KBM-7 (cell line): ENCODE data around the gene ZC3HAV1L.
"Not testable (repeated sequence)": the region's sequence is repeated elsewhere in the genome, so short reads cannot be mapped to it uniquely, and the experiment has no call there.

ENCODE experiments used
- DNase-seq: peaks from one replicate; pipeline ENCODE4 v3.0.0-alpha.2; 2015
- in situ Hi-C: fragments of 300-500 bp; cut with MboI; formaldehyde crosslinking; loops from 2 replicates; pipeline ENCODE4 v1.14.3; 2020; ENCODE audit warnings: low sequenced_read_pairs, low pct_unique_long_range_greater_than_20kb, mixed read lengths

The ZC3HAV1L gene, protein sequence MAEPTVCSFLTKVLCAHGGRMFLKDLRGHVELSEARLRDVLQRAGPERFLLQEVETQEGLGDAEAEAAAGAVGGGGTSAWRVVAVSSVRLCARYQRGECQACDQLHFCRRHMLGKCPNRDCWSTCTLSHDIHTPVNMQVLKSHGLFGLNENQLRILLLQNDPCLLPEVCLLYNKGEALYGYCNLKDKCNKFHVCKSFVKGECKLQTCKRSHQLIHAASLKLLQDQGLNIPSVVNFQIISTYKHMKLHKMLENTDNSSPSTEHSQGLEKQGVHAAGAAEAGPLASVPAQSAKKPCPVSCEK

DNA sequence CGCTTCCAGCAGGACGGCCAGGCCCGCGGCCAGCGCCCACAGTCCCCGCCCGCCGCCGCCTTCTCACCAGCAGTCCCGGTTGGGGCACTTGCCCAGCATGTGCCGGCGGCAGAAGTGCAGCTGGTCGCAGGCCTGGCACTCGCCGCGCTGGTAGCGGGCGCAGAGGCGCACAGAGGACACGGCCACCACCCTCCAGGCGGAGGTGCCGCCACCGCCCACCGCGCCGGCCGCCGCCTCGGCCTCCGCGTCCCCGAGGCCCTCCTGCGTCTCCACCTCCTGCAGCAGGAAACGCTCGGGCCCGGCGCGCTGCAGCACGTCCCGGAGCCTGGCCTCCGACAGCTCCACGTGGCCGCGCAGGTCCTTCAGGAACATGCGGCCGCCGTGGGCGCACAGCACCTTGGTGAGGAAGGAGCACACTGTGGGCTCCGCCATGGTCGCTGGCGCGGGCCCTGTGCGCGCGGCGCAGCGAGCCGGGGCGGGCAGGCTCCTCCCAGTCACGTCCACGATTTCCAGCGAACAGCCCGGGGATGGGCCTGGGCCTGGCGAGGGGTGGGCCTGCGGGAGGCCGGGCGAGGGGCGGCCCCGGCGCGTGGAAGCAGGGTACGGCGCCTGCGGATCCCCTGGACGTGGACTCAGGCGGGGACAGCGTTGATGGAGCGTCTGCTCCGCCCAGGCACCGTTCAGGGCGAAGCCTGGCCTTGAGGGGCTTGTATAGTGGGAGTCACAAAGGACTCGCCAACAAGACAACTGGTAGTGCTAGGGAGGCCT lies at the start of gene ZC3HAV1L:
Gene ZC3HAV1L (minus strand): TSS at position 457 of the 768 bp plus-strand sequence. CDS start 25 bp downstream, at position 432.
- DNase-seq, result peak; percentile 81
- in situ Hi-C loops, result no loop called here

DNA sequence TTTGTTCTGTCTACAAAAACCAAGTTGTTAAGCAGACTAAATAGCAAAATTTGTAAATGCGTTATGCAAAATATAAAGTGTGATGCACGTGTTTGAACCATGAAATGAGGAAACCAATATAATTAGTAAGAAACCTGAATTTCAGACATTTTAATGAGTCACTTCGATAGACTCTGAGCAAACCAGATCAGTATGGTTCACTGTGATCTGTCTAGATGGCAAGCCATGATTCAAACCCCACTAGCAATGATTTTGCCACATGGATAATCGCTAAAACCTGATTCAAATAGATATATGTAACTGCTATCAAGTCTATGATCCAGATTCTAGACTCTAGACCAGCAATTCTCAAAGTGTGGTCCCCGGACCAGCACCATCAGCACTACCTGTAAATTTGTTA lies 48.9 kb upstream of the ZC3HAV1L start:
- no peak for DNase-seq
- in situ Hi-C loops, result no loop called here

DNA sequence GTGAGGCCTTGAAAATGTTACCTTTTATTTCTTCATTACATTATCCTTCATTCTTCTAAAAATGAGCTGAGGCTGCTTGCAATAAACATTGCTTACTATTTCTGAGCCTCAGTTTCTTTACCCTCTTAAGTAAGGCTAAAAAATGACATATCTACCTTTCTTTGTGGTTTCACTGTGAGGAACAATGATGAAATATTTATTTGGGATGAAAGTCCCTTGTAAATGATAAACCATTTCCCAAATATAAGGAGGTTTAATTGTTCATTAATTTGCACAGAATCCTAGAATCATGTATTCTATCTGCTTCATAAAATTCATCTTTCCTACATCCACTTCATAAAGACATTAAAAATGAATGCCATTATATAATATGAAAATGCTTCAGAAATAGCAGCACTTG lies 45.7 kb upstream of the ZC3HAV1L start:
- in situ Hi-C loops, result no loop called here
- DNase-seq, result no peak

DNA sequence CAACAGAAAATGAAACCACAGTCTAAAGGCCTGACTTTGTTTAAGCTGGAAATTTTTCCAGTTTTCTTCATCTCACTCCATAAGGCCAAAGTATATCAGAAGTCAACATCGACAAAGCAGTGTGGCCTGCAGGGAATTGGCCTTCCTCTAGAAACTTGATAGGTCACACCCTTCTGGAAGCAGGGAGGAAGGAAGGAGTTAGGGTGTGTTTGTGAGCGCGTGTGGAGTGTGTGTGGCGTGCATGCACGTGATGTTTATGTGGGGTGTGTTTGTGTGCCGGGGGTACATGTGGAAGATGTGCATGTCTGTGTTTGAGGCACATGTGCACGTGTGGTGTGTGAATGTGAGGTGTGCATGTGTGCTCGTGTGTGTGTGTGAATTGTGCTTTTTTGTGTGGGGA lies 45.1 kb upstream of the ZC3HAV1L start:
- DNase-seq, result no peak
- in situ Hi-C loops, result no loop called here

DNA sequence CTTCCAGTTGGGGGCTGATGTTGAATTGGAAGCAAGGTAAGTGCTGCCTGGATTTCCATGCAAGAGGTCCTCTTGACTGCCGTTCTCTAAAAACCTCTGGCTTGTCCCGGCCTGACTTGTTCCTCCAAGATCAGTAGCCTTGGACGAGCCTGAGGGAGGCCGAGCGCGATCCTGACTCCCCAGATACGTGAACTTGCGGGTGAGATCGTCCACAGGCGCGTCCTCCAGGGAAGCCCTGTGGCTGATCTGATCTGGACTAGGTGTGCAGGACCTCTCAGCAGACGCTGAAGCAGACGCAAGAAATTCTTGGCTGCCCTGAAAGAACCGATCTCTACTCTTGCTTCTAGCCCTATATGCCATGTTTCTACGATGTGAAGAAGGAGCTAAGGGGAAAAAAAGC lies 44.0 kb upstream of the ZC3HAV1L start:
- no peak for DNase-seq
- in situ Hi-C loops, result no loop called here

DNA sequence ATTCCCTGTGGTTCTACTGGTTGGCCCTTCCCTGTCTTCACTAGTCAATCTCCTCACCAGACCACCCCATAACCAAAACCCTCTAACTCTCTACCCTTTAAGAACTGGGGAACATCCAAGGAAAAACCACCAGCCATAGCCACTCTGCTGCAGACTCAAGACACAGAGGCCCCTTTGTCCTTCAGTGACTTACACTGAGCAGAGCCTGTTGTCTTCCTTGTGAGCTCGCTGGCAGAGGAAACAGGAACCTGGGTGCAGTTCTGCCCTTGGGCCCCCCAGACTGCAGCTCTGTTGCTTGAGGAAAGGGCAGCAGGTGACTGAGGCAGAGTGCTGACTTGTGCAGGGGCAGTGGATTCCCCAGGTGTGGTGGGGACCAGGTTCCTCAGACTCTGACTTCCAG lies 43.1 kb upstream of the ZC3HAV1L start:
- no peak for DNase-seq
- in situ Hi-C loops, result no loop called here

DNA sequence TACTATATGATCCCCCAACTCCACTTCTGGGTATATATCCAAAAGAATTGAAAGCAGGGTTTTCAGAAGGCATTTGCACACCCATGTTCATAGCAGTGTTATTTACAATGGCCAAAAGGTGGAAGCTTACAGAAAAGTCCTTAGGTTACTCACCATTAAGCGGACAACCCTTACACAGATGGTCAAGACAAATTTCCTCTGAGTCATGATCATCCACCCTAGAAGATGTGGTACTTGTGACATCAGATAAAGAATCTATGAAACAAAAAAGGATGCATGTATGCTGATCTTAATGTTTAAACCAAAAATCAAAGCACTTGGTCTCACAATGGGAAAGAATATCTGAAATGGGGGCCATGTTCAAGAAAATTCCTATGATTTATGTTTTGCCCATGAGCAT lies 42.6 kb upstream of the ZC3HAV1L start:
- in situ Hi-C loops, result no loop called here
- no peak for DNase-seq

DNA sequence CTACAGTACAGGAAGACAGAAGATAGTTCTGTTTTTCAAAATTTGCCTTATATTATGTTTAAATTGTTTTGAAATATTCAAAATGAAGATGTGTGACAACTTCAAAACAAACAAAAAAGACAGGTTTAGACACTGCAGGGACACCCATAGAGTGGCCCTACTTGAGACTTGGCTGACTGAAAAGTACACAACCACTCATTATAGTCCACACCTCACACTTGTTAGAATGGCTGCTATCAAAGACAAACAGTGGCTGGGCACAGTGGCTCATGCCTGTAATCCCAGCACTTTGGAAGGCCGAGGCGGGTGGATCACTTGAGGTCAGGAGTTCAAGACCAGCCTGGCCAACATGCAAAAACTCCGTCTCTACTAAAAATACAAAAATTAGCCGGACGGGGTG lies 41.9 kb upstream of the ZC3HAV1L start:
- in situ Hi-C loops, DNase-seq: not testable (repeated sequence)

DNA sequence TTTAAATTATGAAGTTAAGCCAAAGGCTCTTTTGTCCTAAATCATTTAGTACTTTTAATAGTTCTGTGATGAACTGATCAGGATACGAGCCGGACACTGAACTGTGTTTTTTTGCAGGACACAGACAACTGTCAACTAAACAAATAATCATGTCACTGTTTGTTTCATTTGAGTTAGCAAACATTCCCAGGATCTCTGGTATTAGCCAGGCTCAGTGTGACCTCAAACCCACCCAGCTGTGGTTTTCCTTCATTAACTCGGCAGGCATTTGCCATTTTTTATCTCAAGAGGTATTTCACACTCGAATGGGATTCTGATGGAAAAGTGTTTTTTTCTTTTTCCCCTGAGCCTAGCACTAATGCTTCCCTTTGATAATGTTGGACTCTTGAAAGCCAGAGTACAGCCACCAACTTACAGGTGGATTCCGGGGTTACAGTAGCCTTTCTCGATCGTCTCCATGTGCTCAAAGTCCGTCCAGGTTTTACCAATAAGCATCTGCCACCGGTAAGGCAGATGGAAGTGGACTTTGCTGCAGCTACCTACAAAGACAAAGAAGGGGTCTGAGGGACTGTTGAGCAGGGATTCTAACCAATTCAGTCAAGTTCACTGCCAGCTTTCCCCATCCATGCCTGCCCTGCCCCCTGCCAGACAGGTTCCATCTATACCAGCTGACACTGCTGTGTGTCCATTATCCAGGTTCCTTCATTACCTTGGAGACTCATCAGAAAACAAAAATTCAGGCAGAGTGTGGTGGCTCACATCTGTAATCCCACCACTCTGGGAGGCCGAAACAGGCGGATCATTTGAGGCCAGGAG lies 40.2 kb upstream of the ZC3HAV1L start:
- in situ Hi-C loops, result no loop called here
- DNase-seq, result no peak

DNA sequence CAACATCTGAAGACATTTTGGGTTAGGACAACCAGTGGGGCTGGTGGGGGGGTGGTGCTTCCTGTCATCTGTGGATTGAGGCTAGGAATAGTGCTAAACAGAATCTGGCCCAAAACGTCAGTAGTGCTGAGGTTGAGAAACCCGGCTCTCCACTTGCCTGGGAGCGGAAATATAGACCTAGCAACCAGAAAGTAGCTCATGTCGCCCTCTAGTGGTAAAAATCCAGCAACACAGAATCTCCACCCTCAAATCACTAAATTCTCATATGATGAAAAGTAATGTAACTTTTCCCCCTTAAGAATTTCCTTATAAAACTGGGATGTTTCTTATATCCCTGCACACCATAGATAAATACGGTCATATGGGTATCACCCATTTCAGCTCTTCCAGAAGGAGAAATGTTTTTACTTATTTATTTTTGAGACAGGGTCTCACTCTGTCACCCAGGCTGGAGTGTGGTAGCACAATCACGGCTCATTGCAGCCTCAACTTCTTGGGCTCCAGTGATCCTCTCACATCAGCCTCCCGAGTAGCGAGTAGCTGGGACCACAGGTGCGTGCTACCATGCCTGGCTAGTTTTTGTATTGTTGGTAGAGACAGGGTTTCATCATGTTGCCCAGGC lies 39.3 kb upstream of the ZC3HAV1L start:
- in situ Hi-C loops, result no loop called here
- DNase-seq, result peak; percentile 86

DNA sequence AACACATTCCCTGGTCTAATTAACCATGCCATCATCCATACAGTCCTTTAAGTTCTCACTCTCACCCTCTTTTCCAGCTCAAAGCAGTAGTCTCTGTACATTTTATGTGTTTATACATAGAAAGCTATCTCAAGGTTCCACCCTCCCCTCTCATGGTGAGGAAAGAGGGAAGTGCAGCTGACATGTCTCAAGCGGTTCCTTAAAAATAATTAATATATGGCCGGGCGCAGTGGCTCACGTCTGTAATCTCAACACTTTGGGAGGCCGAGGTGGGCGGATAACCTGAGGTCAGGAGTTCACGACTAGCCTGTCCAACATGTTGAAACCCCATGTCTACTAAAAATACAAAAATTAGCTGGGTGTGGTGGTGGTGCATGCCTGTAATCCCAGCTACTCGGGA lies 37.0 kb upstream of the ZC3HAV1L start:
- in situ Hi-C loops, result no loop called here
- DNase-seq, result no peak

DNA sequence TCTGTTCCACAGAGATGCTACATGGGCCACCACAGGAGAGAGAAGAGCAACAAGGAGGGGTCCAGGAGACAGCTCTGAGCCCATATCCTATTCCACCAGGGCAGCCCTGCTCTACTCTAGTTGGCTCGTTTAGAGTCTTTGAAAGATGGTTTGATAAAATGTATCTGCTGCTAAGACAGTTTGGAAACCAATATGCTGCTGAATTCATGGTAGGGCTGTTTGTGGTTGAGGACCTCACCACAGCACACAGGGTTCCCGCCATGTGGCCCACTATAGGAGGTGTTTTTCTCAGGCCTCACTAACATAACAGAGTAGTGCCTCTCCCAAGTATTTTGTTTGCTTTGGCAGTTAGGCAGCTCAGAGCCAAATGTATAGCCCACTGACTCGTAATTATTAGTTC lies 35.8 kb upstream of the ZC3HAV1L start:
- in situ Hi-C loops, result no loop called here
- no peak for DNase-seq

DNA sequence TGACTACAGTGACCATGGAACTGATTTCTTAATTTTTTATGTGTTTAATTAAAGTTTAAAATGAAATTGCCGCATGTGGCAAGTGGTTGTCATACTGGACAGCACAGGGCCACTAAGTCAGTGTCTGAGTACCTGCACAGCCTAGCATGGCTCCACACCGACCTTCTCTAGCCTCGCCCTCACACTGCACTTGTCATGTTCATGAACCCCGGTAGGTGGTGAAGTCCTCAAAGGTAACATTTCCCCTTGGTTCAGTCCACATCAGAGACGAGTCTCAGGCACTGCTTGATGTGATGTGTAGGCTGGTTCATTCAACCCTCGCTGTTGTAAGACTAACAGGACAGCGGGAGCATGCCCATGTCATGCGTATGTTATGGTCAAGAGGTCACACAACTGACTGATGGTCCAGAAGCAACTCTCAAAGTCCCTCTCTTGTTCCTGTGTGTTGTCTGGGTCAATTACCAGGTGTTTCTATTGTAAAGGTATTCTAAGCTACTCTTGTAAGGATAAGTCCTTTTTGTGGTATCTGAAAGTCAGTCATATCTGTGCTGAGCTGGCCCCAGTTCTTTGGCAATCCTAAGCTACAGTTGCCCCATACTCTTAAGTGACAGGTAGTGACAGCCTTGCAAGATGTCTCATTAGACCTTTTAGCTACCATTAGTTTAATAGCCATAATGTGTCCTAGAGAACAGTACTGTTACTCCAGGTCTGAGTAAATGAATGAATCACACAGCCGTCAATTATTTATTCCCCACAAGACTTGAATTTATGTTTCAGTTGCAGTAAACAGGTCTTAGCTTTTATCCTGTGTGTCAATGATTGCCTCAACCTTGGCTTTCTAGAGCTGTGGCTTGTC lies 32.9 kb upstream of the ZC3HAV1L start:
- in situ Hi-C loops, result no loop called here
- no peak for DNase-seq

DNA sequence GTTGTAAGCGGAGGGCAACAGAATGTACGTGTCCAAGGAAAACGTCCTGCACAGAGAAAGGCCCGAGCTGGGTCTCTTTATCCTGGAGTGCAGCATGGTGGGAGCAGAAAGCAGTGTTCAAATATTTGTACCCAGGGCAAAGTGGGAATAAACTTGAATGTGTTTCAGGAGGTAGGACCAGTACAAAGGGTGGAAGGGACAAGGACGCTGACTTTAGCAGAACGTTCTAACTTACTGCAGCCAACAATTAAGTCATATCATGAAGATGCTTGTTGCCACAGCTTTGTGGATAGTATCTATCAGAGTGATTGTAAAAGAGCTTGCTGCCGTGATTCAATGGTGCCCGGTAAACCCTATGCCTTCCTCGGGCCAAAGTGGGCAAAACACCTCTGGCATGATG lies 30.5 kb upstream of the ZC3HAV1L start:
- in situ Hi-C loops, result no loop called here
- no peak for DNase-seq

DNA sequence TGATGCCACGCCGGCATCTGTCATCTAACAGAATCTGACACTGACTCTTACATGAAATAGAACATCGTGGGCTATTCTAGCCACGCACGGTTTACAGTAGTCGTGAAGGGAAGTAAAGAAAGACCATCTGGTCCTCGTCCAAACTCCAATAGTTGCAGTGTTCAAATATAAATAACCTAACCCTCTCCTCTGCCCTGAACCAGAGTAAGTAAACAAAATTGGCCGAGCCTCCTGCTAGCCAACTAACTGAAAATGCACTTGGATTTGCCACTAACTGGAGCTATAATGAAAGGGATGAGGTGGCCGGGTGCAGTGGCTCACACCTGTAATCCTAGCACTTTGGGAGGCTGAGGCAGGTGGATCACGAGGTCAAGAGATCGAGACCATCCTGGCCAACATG lies 29.5 kb upstream of the ZC3HAV1L start:
- DNase-seq, result no peak
- in situ Hi-C loops, result no loop called here

DNA sequence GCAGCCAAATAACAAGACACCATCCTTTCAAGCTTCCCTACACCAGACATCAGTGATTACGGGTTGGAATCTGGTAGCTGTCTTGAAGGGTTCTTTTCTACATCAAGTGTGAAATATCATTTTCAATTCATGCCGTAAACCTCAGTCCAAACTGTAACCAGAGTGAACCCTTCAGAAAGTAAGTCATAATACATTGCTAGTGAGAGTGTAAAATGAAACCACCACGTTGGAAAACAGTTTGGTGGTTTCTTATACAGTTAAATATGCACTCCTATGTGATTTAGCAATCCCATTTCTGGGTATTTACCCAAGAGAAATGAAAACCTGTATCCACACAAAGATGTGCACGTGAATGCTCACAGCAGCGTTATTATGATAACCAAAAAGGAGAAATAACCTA lies 25.6 kb upstream of the ZC3HAV1L start:
- no peak for DNase-seq
- in situ Hi-C loops, result no loop called here

DNA sequence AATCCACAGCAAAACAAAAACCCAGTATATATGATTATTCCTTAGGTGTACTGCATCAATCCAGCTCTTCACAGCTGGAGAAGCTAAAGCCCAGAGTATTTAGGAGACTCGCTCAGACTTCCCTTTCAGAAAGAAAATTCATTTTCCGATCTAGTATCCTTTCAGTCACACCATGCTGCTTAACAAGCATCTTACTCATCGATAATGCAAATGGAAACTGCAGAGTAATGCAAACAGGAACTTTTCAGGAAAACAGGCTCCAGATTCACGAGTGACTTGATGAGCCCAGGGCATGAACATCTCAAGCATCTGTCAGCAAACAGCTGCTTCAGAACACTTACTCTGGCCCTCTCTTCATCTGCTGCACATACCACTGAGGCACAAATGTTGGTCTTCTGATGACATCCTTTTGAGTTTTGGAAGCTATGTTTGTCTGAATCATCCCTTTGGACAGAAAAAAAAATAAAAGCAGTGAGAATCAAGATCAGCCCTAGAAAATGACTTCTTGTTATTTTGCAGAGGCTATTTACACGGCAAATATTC lies 24.9 kb upstream of the ZC3HAV1L start:
- DNase-seq, result no peak
- in situ Hi-C loops, result no loop called here

DNA sequence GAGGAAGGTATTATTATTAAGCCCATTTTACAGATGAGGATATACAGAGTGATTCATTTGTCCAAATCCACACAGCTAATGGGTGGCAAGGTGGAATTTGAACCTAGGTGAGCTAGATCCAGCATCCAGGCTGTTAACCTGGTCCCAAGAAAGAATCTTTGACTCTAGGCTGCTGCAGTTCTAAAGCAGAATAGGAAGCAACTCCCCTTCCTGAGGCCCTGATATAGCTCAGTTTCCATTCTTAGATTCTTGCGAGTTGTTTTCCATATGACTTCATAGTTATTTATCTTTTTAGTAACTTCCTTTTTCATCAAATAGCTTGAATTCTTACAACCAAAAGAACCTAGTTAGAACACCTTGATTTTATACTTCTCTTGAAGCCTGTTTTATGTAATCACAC lies 24.1 kb upstream of the ZC3HAV1L start:
- DNase-seq, result no peak
- in situ Hi-C loops, result no loop called here
